ENCODE results near the gene METTL26. TPM values are rescaled to one million over a fixed set of nuclear protein-coding genes. Genes with fewer than 3 reads are reported as not detected.

Gene METTL26
- total RNA-seq, 1 donor from 2014 or later = 46.0 TPM

DNA sequence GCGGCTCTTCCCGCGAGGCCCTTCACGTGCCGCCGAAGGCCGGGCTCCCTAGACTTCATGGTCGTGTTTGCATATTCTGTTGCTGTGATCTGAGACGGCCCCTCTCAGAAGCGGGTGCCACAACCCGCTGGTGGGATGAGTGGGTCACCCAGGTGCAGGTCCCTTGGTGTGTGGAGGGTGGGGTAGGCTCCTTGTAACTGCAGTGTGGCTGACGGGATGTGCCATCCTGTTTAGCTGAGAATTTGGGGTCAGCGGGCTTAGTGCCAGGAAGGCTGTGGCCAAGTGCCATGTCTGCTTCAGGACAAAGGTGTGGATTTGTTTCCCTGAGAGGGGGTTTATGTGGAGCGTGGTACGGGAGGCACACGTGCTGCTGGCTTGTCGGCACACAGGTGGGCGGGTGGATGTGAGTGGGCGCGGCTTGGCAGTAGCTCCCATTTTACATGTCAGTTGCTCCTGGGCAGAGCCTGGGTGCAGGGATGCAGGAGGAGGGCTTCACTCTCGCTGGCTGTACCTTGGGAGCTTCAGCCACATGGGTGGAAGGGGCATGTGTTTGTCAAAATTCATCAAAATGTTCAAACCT, 14.5 kb downstream of the METTL26 start:
- H3K4me2 ChIP-seq = no peak overlapping the region
- peak overlapping the region; percentile 30 for H3K4me3 Mint-ChIP-seq
- H3K79me2 ChIP-seq (ENCODE audit: low read depth) = no peaks in the 10 kb centered on the region
- no peak for DNase-seq (ENCODE audit: low spot score)
- H4K20me1 ChIP-seq (ENCODE audit: low read depth) = peaks cover 13% of the 10 kb centered on the region
- no peak overlapping the region for H3K27ac ChIP-seq
- H3K9ac ChIP-seq = no peak overlapping the region
- no peak for TF ChIP-seq EZH2 (IDR thresholded peaks at IDR 0.05)
- TF ChIP-seq CTCF (IDR thresholded peaks at IDR 0.05) = no peak
- no peak for TF ChIP-seq EZH2phosphoT487 (IDR thresholded peaks at IDR 0.05)
- no peaks in the 10 kb centered on the region for H3K4me1 ChIP-seq
- H3K36me3 ChIP-seq = no peaks in the 10 kb centered on the region
- peak overlapping the region; percentile 13 for H3K27ac Mint-ChIP-seq
- H3K27me3 ChIP-seq = no peaks in the 10 kb centered on the region
- no peaks in the 10 kb centered on the region for H3K27me3 Mint-ChIP-seq (ENCODE audit: insufficient read depth, low read depth)
- H3K4me3 ChIP-seq = no peak overlapping the region
- no peaks in the 10 kb centered on the region for H3K9me3 Mint-ChIP-seq
- peaks cover 5% of the 10 kb centered on the region for H3F3A ChIP-seq (ENCODE audit: low read depth)
- H3K9me3 ChIP-seq (ENCODE audit: low read depth) = no peaks in the 10 kb centered on the region
- peaks cover 5% of the 10 kb centered on the region for H3K36me3 Mint-ChIP-seq
- H3K4me1 Mint-ChIP-seq = peaks cover 18% of the 10 kb centered on the region
- H2AFZ ChIP-seq (replicated peaks) = no peak overlapping the region

GRCh38 chr16:620700-621525, 15.2 kb downstream of the METTL26 start:
- H3K27me3 Mint-ChIP-seq (ENCODE audit: insufficient read depth, low read depth) = no peaks in the 10 kb centered on the region
- DNase-seq (ENCODE audit: low spot score) = no peak
- H4K20me1 ChIP-seq (ENCODE audit: low read depth) = peaks cover 13% of the 10 kb centered on the region
- no peaks in the 10 kb centered on the region for H3K79me2 ChIP-seq (ENCODE audit: low read depth)
- H3K4me3 ChIP-seq = no peak overlapping the region
- H3K9me3 Mint-ChIP-seq = no peaks in the 10 kb centered on the region
- H3K27me3 ChIP-seq = no peaks in the 10 kb centered on the region
- no peak overlapping the region for H3K4me2 ChIP-seq
- H3K27ac ChIP-seq = no peak overlapping the region
- no peaks in the 10 kb centered on the region for H3K36me3 ChIP-seq
- H3K4me1 ChIP-seq = no peaks in the 10 kb centered on the region
- H3K27ac Mint-ChIP-seq = no peak overlapping the region
- no peak overlapping the region for H3K9ac ChIP-seq
- H3F3A ChIP-seq (ENCODE audit: low read depth) = peaks cover 5% of the 10 kb centered on the region
- no peak for TF ChIP-seq EZH2 (IDR thresholded peaks at IDR 0.05)
- TF ChIP-seq CTCF (IDR thresholded peaks at IDR 0.05) = no peak
- TF ChIP-seq EZH2phosphoT487 (IDR thresholded peaks at IDR 0.05) = no peak
- H2AFZ ChIP-seq (replicated peaks) = no peak overlapping the region
- no peak overlapping the region for H3K4me3 Mint-ChIP-seq
- peaks cover 4% of the 10 kb centered on the region for H3K36me3 Mint-ChIP-seq
- H3K9me3 ChIP-seq (ENCODE audit: low read depth) = no peaks in the 10 kb centered on the region
- peaks cover 15% of the 10 kb centered on the region for H3K4me1 Mint-ChIP-seq

DNA sequence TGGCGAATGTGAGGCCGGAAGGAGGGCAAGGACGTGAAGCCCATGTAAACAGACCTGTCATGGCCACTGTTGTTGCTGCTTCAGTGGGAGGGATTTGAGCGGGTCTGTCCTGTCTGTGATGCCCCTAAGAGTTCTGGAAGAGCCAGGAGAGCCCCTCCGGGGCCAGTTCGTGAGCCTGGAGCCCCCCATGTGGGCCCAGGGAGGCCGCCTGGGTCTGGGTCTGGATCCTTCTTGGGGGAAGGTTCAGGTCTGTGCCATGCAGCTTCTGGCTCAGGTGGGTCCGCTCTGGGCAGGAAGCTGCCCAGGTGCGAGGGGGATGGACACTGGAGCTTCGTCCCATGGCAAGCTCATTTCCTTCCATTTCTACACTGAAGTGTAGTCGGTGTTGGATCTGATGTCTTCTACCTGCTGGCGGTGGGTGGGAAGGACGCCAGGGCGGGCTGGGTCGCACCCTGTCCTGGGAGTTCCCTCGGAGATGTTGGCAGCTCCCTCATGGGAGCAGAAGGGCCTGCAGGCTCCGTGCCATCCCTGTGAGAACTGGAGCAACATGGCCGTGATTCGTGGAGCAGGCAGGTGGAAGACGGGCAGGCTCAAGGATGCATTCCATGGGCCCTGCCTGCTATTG, 16.5 kb downstream of the METTL26 start:
- H3K27ac ChIP-seq = no peak overlapping the region
- no peak for DNase-seq (ENCODE audit: low spot score)
- H3K4me3 Mint-ChIP-seq = no peak overlapping the region
- no peak overlapping the region for H3K9ac ChIP-seq
- no peaks in the 10 kb centered on the region for H3K27me3 ChIP-seq
- no peaks in the 10 kb centered on the region for H3K9me3 Mint-ChIP-seq
- H3K4me3 ChIP-seq = no peak overlapping the region
- no peak overlapping the region for H3K27ac Mint-ChIP-seq
- peaks cover 21% of the 10 kb centered on the region for H3K4me1 Mint-ChIP-seq
- TF ChIP-seq CTCF (IDR thresholded peaks at IDR 0.05) = no peak
- no peak for TF ChIP-seq EZH2phosphoT487 (IDR thresholded peaks at IDR 0.05)
- TF ChIP-seq EZH2 (IDR thresholded peaks at IDR 0.05) = no peak
- H3F3A ChIP-seq (ENCODE audit: low read depth) = peaks cover 5% of the 10 kb centered on the region
- H2AFZ ChIP-seq (replicated peaks) = no peak overlapping the region
- peaks cover 13% of the 10 kb centered on the region for H4K20me1 ChIP-seq (ENCODE audit: low read depth)
- H3K79me2 ChIP-seq (ENCODE audit: low read depth) = no peaks in the 10 kb centered on the region
- peaks cover 8% of the 10 kb centered on the region for H3K36me3 Mint-ChIP-seq
- no peak overlapping the region for H3K4me2 ChIP-seq
- no peaks in the 10 kb centered on the region for H3K4me1 ChIP-seq
- no peaks in the 10 kb centered on the region for H3K9me3 ChIP-seq (ENCODE audit: low read depth)
- no peaks in the 10 kb centered on the region for H3K36me3 ChIP-seq
- H3K27me3 Mint-ChIP-seq (ENCODE audit: insufficient read depth, low read depth) = peaks cover 7% of the 10 kb centered on the region
